H1 (cell line): ENCODE measurements around the gene ATP6V0A4. TPM values are rescaled to one million over a fixed set of nuclear protein-coding genes. Genes with fewer than 3 reads are reported as not detected.

ENCODE experiments used
- CTCF ChIA-PET: fragments of 300-600 bp; sonication (Branson Sonifier 250); formaldehyde crosslinking; loops from one replicate; lab custom pipeline; 2021; ENCODE audit not compliant: partially characterized antibody; lab: Charles Lee
- POLR2A ChIA-PET: fragments of 300-600 bp; sonication (Branson Sonifier 250); formaldehyde crosslinking; loops from one replicate; lab custom pipeline; 2021; ENCODE audit warnings: inconsistent platforms; ENCODE audit not compliant: partially characterized antibody; lab: Charles Lee
- DNase-seq, 2 experiments: peaks; one replicate each; pipeline versions ENCODE4 v3.0.0 to v3.0.0-alpha.2; 2010 to 2022; ENCODE audit warnings: low spot score in 2 of 2, low read depth in 1 of 2, mixed read lengths in 1 of 2
- FAIRE-seq: peaks from 2 replicates; lab custom pipeline; 2011; peaks lifted over from hg19 to GRCh38; lab: Jason Lieb, UNC
- H2AFZ ChIP-seq: 2 replicates; pipeline ENCODE4 v1.8.1; 2012; ENCODE audit warnings: low read length, inconsistent platforms
- H2AK5ac ChIP-seq: 2 replicates; pipeline ENCODE4 v1.6.1; 2013; ENCODE audit warnings: low read depth, low read length
- H2BK120ac ChIP-seq: replicated peaks from 2 replicates; pipeline ENCODE3; 2013; ENCODE audit warnings: low read depth, low read length, inconsistent platforms
- H2BK12ac ChIP-seq: 2 replicates; pipeline ENCODE4 v1.6.1; 2013; ENCODE audit warnings: low read depth, low read length
- H2BK15ac ChIP-seq: 2 replicates; pipeline ENCODE4 v1.6.1; 2013; ENCODE audit warnings: low read length
- H2BK20ac ChIP-seq: 2 replicates; pipeline ENCODE4 v1.6.1; 2013; ENCODE audit warnings: low read length
- H2BK5ac ChIP-seq: 2 replicates; pipeline ENCODE4 v1.6.1; 2013; ENCODE audit warnings: low read depth, low read length
- H3K14ac ChIP-seq: 2 replicates; pipeline ENCODE4 v1.6.1; 2013; ENCODE audit warnings: inconsistent platforms; ENCODE audit not compliant: insufficient read length
- H3K18ac ChIP-seq: 2 replicates; pipeline ENCODE4 v1.6.1; 2013; ENCODE audit warnings: low read length; ENCODE audit errors: extremely low read depth
- H3K23ac ChIP-seq: 2 replicates; pipeline ENCODE4 v1.6.1; 2013; ENCODE audit warnings: inconsistent platforms; ENCODE audit not compliant: insufficient read length
- H3K23me2 ChIP-seq: 2 replicates; pipeline ENCODE4 v1.6.1; 2013; ENCODE audit warnings: low read depth, low read length
- H3K27ac ChIP-seq: 2 replicates; pipeline ENCODE4 v1.6.1; 2011; ENCODE audit warnings: low read depth, low read length, inconsistent platforms
- H3K27me3 ChIP-seq, 4 experiments: replicated peaks in 1 of 4; 1 replicate in 1 of 4; 2 replicates in 3 of 4; pipeline versions ENCODE4 v1.6.1 to v1.8.1; 2011 to 2013; ENCODE audit warnings: low read length in 3 of 4, mild to moderate bottlenecking in 3 of 4, inconsistent platforms in 2 of 4, mixed read lengths in 2 of 4, moderate library complexity in 1 of 4; ENCODE audit not compliant: control insufficient read depth in 3 of 4, insufficient read depth in 3 of 4; ENCODE audit errors: extremely low read depth in 1 of 4
- H3K36me3 ChIP-seq, 4 experiments: 2 replicates each; pipeline versions ENCODE4 v1.6.1 to v1.8.1; 2011 to 2013; ENCODE audit warnings: mild to moderate bottlenecking in 4 of 4, low read length in 3 of 4, moderate library complexity in 2 of 4, control low read depth in 1 of 4, inconsistent platforms in 1 of 4; ENCODE audit not compliant: insufficient read depth in 4 of 4, control insufficient read depth in 2 of 4
- H3K4ac ChIP-seq: replicated peaks from 2 replicates; pipeline ENCODE3; 2013; ENCODE audit warnings: low read length, low read depth, mixed read lengths, inconsistent platforms; ENCODE audit not compliant: insufficient read length
- H3K4me1 ChIP-seq, 4 experiments: replicated peaks in 1 of 4; 1 replicate in 1 of 4; 2 replicates in 3 of 4; pipeline versions ENCODE4 v1.6.1 to v1.8.1; 2011 to 2013; ENCODE audit warnings: low read length in 3 of 4, inconsistent platforms in 2 of 4, mixed read lengths in 1 of 4; ENCODE audit not compliant: insufficient read depth in 4 of 4, control insufficient read depth in 3 of 4
- H3K4me2 ChIP-seq, 2 experiments: 2 replicates each; pipeline versions ENCODE4 v1.6.1 to v1.8.1; 2011 to 2013; ENCODE audit warnings: low read depth in 2 of 2, low read length in 2 of 2, control low read depth in 1 of 2, inconsistent platforms in 1 of 2, mild to moderate bottlenecking in 1 of 2; ENCODE audit not compliant: insufficient read depth in 1 of 2
- H3K4me3 ChIP-seq, 4 experiments: fragments of 200-600, 300-600 bp in 1 of 4; sonication (generic), shearing (Covaris generic), sonication (Bioruptor Twin) in 1 of 4; 2 replicates each; pipeline versions ENCODE4 v1.5.1 to v1.8.1; 2011 to 2016; ENCODE audit warnings: low read length in 4 of 4, low read depth in 3 of 4, control low read depth in 2 of 4, inconsistent platforms in 2 of 4, mild to moderate bottlenecking in 2 of 4, mixed read lengths in 1 of 4, moderate library complexity in 1 of 4; ENCODE audit not compliant: insufficient read depth in 2 of 4; ENCODE audit errors: extremely low read depth in 1 of 4
- H3K56ac ChIP-seq: replicated peaks from 2 replicates; pipeline ENCODE3; 2013; ENCODE audit warnings: low read depth, mild to moderate bottlenecking, mixed read lengths, low read length, inconsistent platforms; ENCODE audit not compliant: insufficient read length
- H3K79me1 ChIP-seq: 2 replicates; pipeline ENCODE4 v1.6.1; 2013; ENCODE audit warnings: low read depth, low read length, control low read depth
- H3K79me2 ChIP-seq, 2 experiments: 2 replicates each; pipeline versions ENCODE4 v1.6.1 to v1.8.1; 2012 to 2013; ENCODE audit warnings: low read length in 2 of 2, mild to moderate bottlenecking in 2 of 2, inconsistent platforms in 1 of 2; ENCODE audit not compliant: insufficient read depth in 2 of 2, control insufficient read depth in 1 of 2
- H3K9ac ChIP-seq, 4 experiments: replicated peaks in 1 of 4; 1 replicate in 1 of 4; 2 replicates in 3 of 4; pipeline versions ENCODE4 v1.6.1 to v1.8.1; 2011 to 2013; ENCODE audit warnings: low read depth in 3 of 4, low read length in 3 of 4, control low read depth in 2 of 4, mild to moderate bottlenecking in 2 of 4, moderate library complexity in 2 of 4, inconsistent platforms in 1 of 4; ENCODE audit errors: extremely low read depth in 1 of 4
- H3K9me3 ChIP-seq, 2 experiments: 2 replicates each; pipeline versions ENCODE4 v1.6.1 to v1.8.1; 2012 to 2013; ENCODE audit warnings: mild to moderate bottlenecking in 2 of 2, moderate library complexity in 2 of 2, control low read depth in 1 of 2, inconsistent platforms in 1 of 2, low read depth in 1 of 2, low read length in 1 of 2, mixed read lengths in 1 of 2; ENCODE audit not compliant: insufficient read depth in 2 of 2
- H4K20me1 ChIP-seq, 2 experiments: replicated peaks in 1 of 2; 2 replicates each; pipeline versions ENCODE3 to v1.8.1; 2011 to 2013; ENCODE audit warnings: inconsistent platforms in 2 of 2, low read length in 2 of 2, mild to moderate bottlenecking in 1 of 2; ENCODE audit not compliant: insufficient read depth in 2 of 2, control insufficient read depth in 1 of 2
- H4K5ac ChIP-seq: 2 replicates; pipeline ENCODE4 v1.6.1; 2013; ENCODE audit warnings: low read length, low read depth, mixed read lengths, inconsistent platforms; ENCODE audit not compliant: insufficient read length
- H4K8ac ChIP-seq: 2 replicates; pipeline ENCODE4 v1.8.0; 2013; ENCODE audit warnings: mild to moderate bottlenecking, moderate library complexity, low read length, inconsistent platforms; ENCODE audit not compliant: insufficient read depth; ENCODE audit errors: extremely low read depth
- H4K91ac ChIP-seq: replicated peaks from 2 replicates; pipeline ENCODE3; 2013; ENCODE audit warnings: low read length, mixed read lengths, inconsistent platforms; ENCODE audit not compliant: insufficient read length
- CHD2 ChIP-seq: IDR thresholded peaks from 2 replicates; pipeline ENCODE4 v1.6.1; 2012; ENCODE audit warnings: low read length, improper control_type of control experiment
- GABPA ChIP-seq: IDR thresholded peaks from 2 replicates; pipeline ENCODE4 v1.6.1; 2011; ENCODE audit warnings: mild to moderate bottlenecking, low read length, moderate library complexity, borderline replicate concordance; ENCODE audit not compliant: insufficient read depth
- HDAC2 ChIP-seq, 2 experiments: fragments of 300-600 bp in 1 of 2; sonication (generic) in 1 of 2; IDR thresholded peaks; 2 replicates each; pipeline ENCODE4 v1.6.1; 2011 to 2012; ENCODE audit warnings: low read depth in 2 of 2, low read length in 2 of 2, mild to moderate bottlenecking in 2 of 2, moderate library complexity in 2 of 2, borderline replicate concordance in 1 of 2, inconsistent platforms in 1 of 2
- HDAC6 ChIP-seq: IDR thresholded peaks from one replicate; pipeline ENCODE4 v1.7.1; 2012; ENCODE audit warnings: low read depth, mild to moderate bottlenecking, inconsistent platforms, low read length, moderate library complexity
- RAD21 ChIP-seq, 2 experiments: IDR thresholded peaks in 1 of 2; conservative IDR thresholded peaks in 1 of 2; 2 replicates each; pipeline ENCODE4 v1.6.1; 2011; ENCODE audit warnings: low read depth in 2 of 2, low read length in 2 of 2, improper control_type of control experiment in 1 of 2, inconsistent platforms in 1 of 2, mild to moderate bottlenecking in 1 of 2, moderate library complexity in 1 of 2
- RXRA ChIP-seq: IDR thresholded peaks from 2 replicates; pipeline ENCODE4 v1.6.1; 2011; ENCODE audit warnings: low read depth, mild to moderate bottlenecking, low read length, moderate library complexity; ENCODE audit not compliant: insufficient read depth
- SP4 ChIP-seq: IDR thresholded peaks from 2 replicates; pipeline ENCODE4 v1.6.1; 2012; ENCODE audit warnings: low read length, inconsistent platforms
- SRF ChIP-seq: IDR thresholded peaks from 2 replicates; pipeline ENCODE4 v1.6.1; 2011; ENCODE audit warnings: mild to moderate bottlenecking, low read depth, low read length, moderate library complexity
- TAF1 ChIP-seq: IDR thresholded peaks from 2 replicates; pipeline ENCODE4 v1.6.1; 2011; ENCODE audit warnings: mild to moderate bottlenecking, low read depth, low read length
- TBP ChIP-seq: IDR thresholded peaks from 2 replicates; pipeline ENCODE4 v1.6.1; 2011; ENCODE audit warnings: low read depth, low read length, improper control_type of control experiment
- WGBS, 2 experiments: shearing (Covaris generic) in 1 of 2; methylation state at CpG; one replicate each; pipeline versions ENCODE4 v1.1.6 to v1.1.7; 2013 to 2015; ENCODE audit warnings: low lambda C conversion rate in 2 of 2, mixed read lengths in 2 of 2, inconsistent platforms in 1 of 2, low coverage in 1 of 2, missing lambda C conversion rate in 1 of 2; ENCODE audit not compliant: insufficient replicate concordance in 2 of 2, insufficient coverage in 1 of 2, insufficient read length in 1 of 2; ENCODE audit errors: extremely low coverage in 1 of 2, missing lambda C conversion rate in 1 of 2; 5-methylcytosine and 5-hydroxymethylcytosine counted together
- polyA plus RNA-seq, 7 experiments: library from polyadenylated mRNA; depleted of rRNA in 3 of 7; stranded (reverse) in 5 of 7; unstranded in 2 of 7; fragments of >200 nt in 5 of 7; fragments of 200-250 nt in 2 of 7; gene quantifications; 1 replicate in 5 of 7; 2 replicates in 1 of 7; 4 replicates in 1 of 7; pipeline versions ENCODE4 v1.2.1 to v1.2.3, GENCODE V29; 2011 to 2013; ENCODE audit warnings: missing spikeins in 2 of 7, mixed read lengths in 2 of 7
- total RNA-seq: library from RNA; stranded (reverse); fragmentation: NEBNext Ultra II Directional; extraction: Animal tissue kit (Norgen Biotek cat#: 25700); gene quantifications from 2 replicates; pipeline ENCODE4 v1.2.1, GENCODE V29; 2021

The ATP6V0A4 gene
- total and polyA plus RNA-seq, 2 of the 8 experiments (the other 6 are each of a cell fraction or from before 2014, with no cell fraction given) = 0.47 to 1.6 TPM

- H3K9me3 ChIP-seq = peaks cover 0 to 4% of the 10 kb centered on the region in 2 experiments; a peak in 1 of 4 replicates
- H3K4me3 ChIP-seq = 0 out of 8 replicates have a peak overlapping the region, but pooled peaks of 1 of the 4 experiments have one; percentile 7
- peak overlapping the region in 1 of 2 experiments; percentile 45; a peak in 3 of 4 replicates for H3K4me2 ChIP-seq
- DNase-seq (no peak), FAIRE-seq (no peak)
- peaks cover 7 to 26% (median 16%) of the 10 kb centered on the region in 4 experiments; a peak in 5 of 7 replicates for H3K4me1 ChIP-seq
- no peak overlapping the region for H3K27ac ChIP-seq
- H2AK5ac ChIP-seq = no peak overlapping the region
- H3K23ac ChIP-seq = no peak overlapping the region
- H2BK20ac ChIP-seq = peak overlapping the region; percentile 40; the same call in 1 of the 2 replicates
- H2BK5ac ChIP-seq = peak overlapping the region; percentile 36; the same call in 1 of the 2 replicates
- peak overlapping the region; percentile 71; the same call in 1 of the 2 replicates for H3K18ac ChIP-seq
- no peak overlapping the region for H4K8ac ChIP-seq
- no peak for TF ChIP-seq TAF1
- TF ChIP-seq SRF = no peak
- no peak for TF ChIP-seq GABPA
- no peak for TF ChIP-seq TBP
- TF ChIP-seq HDAC2 (IDR thresholded peaks at IDR 0.05; ENCODE audit: borderline replicate concordance in 1 of 2, low read depth in 2 of 2, low read length in 2 of 2) = no peak
- TF ChIP-seq RAD21 (IDR thresholded peaks at IDR 0.05 in 1 of 2, conservative IDR thresholded peaks at IDR 0.05 in 1 of 2; ENCODE audit: low read depth in 2 of 2, low read length in 2 of 2) = no peak
- TF ChIP-seq HDAC6 = no peak
- TF ChIP-seq RXRA = no peak
- TF ChIP-seq CHD2 = no peak
- no peak for TF ChIP-seq SP4
- H3K9ac ChIP-seq = no peak overlapping the region
- no peaks in the 10 kb centered on the region for H4K20me1 ChIP-seq
- no peaks in the 10 kb centered on the region for H3K79me2 ChIP-seq
- no peaks in the 10 kb centered on the region for H3K36me3 ChIP-seq
- no peak overlapping the region for H2AFZ ChIP-seq
- H3K56ac ChIP-seq = no peak overlapping the region
- no peak overlapping the region for H3K4ac ChIP-seq
- 0 out of 2 replicates have a peak overlapping the region, but pooled peaks have one; percentile 23 for H2BK15ac ChIP-seq
- H4K91ac ChIP-seq = peak overlapping the region; percentile 15
- H3K79me1 ChIP-seq = no peaks in the 10 kb centered on the region
- ChIA-PET CTCF (interaction anchor here (0.5 to 1.5 kb wide), 2 partner anchors 70 to 763 kb away, joined by 3 to 5 read pairs; no protein-coding TSS in a partner anchor), POLR2A (no interaction called here)
- H3K27me3 ChIP-seq = no peaks in the 10 kb centered on the region
- no peak overlapping the region for H4K5ac ChIP-seq
- H2BK120ac ChIP-seq = no peak overlapping the region
- no peak overlapping the region for H3K14ac ChIP-seq
- WGBS, 2 experiments = 75% methylated on average over 3 of the region's 3 CpGs; no CpG with 5 or more reads in 1 of the 2 experiments
- no peaks in the 10 kb centered on the region; the same call in 1 of the 2 replicates for H3K23me2 ChIP-seq
- peak overlapping the region; percentile 75; the same call in 1 of the 2 replicates for H2BK12ac ChIP-seq
Measured at GRCh38 chr7:138668946-138669345, 129.1 kb downstream of the ATP6V0A4 start.
